ENCODE results near the gene SEZ6L.

The SEZ6L gene

DNA sequence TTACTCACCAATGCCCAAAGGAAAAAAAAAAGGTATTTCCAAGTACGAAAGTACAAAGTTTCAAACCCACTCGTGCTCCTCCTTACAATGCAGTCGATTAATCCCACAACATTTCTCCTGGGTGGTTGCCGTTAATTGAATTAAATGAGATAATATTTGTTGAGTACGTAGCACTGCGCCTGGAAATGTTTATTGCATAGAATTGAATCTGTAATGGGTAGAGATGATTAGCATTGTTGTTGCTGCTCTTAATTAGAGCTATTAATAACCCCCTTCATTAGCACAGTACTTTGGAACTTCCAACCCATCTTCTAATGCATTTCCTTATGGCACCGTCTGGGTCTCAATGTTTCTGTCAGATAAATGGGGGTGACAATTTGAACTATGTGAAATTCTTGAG lies 77.3 kb downstream of the SEZ6L start:
- DNase-seq: no peak

DNA sequence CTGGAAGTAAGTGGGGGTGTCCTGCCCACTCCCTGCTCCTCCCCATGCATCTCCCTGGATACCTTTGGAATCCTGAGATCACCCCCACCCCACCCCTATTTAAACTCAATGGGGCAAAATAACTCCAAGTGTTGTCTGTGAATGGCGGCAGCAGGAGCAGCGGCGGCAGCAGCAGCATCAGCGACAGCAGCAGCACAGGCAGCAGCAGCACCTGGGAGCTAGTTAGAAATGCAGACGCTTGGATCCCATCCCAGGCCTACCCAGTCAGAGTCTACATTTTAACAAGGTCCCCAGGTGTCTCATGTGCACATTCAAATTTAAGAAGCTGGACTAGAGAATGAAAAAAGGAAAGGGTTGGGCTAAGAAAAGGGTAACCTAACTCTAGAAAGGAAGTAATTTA lies 82.6 kb downstream of the SEZ6L start:
- no peak for DNase-seq

DNA sequence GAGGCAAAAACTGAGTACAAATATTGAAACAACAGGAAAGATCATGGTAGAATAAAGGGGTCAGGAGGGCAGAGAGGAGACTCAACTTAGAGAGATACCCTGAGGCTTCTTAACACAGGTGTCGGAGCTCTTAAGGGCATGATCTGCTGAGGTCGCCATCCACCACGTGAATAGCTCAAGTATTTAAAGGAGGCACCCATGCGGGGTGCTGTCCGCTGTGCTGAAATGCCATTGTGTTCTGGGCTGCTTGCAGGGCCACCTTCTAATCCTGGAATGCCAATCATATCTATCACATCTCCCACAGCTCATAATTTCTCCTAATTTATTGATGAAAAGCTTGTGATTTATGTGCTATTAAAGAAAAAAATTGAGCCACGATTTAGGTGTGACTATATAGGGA lies 90.2 kb downstream of the SEZ6L start:
- no peak for DNase-seq

- DNase-seq: no peak
These were observed 94.9 kb downstream of the SEZ6L start for GRCh38 chr22:26264162-26264561.

GRCh38 chr22:26265281-26265680 lies 96.0 kb downstream of the SEZ6L start:
- no peak for DNase-seq

GRCh38 chr22:26265909-26266308 lies 96.6 kb downstream of the SEZ6L start:
- DNase-seq: no peak

DNA sequence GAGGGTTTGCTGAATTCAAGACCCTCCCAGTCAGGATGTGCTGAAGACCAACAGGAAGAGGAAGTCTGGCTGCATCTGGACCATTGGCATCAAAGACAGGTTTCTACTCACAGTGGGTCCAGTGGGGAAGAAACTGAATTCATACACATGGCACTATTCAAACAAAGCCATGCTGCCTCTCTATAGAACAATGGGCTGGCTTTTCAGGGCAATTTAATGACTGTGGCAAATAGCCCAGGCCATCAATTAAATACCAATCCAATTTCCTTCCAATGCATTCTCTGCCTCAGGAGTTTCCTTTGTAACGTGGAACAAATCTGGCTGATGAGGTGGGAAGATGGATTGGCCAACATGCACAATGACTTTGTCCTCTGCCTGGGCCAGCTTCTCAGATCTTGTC lies 98.6 kb downstream of the SEZ6L start:
- DNase-seq: peak; percentile 40

DNA sequence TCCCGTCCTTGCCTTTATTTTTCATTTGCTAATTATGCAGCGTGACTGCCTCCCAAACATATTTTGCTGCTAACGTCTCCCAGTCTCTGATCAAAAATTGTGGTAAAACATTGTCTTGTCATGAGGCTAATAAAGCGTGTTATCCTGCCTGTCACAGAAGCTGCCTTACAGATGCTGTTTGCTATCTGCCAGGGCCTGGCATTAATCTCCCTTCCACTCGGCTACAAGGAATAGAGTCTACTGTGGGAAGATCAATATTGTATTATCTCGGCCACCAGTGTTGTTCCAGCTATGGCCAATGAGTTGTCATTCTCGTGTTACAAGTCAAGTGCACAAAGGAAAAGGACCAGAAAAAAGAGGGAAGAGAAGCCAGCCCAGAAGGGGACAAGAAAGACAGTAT lies 100.3 kb downstream of the SEZ6L start:
- no peak for DNase-seq

GRCh38 chr22:26271427-26271826 lies 102.2 kb downstream of the SEZ6L start:
- no peak for DNase-seq

DNA sequence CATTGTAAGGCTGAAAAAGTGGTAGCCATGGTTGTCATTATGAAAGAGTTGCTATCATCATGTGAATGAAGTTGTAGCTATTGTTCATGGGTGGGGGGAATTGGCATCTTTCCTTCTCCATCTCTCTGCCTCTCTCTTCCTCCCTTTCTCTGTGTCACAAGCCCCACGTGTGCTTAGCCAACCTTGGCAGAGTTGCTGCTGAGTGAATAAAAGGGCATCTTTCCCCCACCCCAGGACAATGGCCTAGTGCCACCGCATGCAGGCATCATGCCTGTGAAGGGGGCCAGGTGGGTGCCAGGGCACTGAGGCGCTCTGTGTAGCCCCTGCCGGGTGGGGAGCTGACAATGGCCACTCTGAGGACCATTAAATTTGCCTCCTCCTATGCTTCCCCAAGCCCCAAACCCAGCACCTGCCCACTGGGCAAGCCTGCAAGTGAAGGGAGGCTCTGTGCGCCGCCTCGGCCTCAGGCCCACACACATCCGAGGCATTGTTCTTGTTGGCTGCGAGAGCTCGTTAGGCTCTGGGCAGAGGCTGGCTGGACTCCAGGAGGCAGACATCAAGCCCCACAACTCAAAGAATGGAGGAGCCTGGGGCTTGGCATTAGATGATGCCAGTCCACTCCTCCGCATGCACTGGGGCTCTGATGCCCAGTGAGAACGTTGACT lies 103.9 kb downstream of the SEZ6L start:
- DNase-seq: no peak

- DNase-seq: no peak
These were observed 107.4 kb downstream of the SEZ6L start for GRCh38 chr22:26276529-26277160.

DNA sequence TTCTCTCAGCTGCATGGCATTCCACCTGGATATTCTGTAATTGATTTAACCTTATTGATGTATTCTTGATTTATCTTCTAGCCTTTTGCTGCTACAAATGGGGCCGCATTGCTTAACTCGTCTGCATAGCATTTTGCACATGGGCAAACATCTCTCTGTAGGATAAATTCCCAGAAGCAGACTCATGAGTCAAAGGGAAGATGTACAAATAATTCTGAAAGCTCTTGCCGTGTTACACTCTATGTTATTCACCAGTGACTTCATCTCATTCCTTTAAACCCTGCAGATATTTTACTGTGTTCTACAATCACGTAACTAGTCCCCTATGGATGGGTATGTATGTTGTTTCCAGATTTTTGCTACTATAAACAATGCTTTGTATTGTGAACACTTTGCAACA lies 112.7 kb downstream of the SEZ6L start:
- no peak for DNase-seq

- DNase-seq: no peak
These were observed 114.1 kb downstream of the SEZ6L start for GRCh38 chr22:26283330-26283729.

GRCh38 chr22:26285632-26286031 lies 116.4 kb downstream of the SEZ6L start:
- DNase-seq: no peak

- DNase-seq: no peak
These were observed 117.0 kb downstream of the SEZ6L start for GRCh38 chr22:26286091-26286820.

- DNase-seq: no peak
These were observed 118.3 kb downstream of the SEZ6L start for GRCh38 chr22:26287382-26288225.

- no peak for DNase-seq
These were observed 120.4 kb downstream of the SEZ6L start for GRCh38 chr22:26289611-26290101.

DNA sequence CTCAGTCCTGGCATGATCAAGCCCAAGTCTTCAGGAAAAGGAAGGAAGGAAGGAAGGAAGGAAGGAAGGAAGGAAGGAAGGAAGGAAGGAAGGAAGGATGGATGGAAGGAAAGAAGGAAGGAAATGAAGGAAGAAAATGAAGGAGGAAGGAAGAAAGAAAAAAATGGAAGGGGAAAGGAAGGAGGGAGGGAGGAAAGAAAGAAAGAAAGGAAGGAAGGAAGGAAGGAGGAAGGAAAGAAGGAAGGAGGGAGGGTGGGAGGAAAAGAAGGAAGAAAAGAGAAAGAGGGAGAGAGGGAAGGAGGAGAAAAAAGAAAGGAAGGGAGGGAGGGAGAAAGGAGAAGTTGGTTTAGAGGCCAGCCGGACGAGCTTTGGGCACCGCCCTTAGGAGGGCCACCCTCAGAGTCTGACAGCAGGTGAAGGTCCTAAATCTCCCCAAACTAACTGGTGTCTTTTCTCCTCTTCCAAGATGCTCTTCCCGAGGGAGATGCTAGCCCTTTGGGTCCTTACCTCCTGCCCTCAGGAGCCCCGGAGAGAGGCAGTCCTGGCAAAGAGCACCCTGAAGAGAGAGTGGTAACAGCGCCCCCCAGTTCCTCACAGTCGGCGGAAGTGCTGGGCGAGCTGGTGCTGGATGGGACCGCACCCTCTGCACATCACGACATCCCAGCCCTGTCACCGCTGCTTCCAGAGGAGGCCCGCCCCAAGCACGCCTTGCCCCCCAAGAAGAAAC lies 122.8 kb downstream of the SEZ6L start:
- no peak for DNase-seq

- DNase-seq: no peak
These were observed 123.4 kb downstream of the SEZ6L start for GRCh38 chr22:26292667-26292995.

- DNase-seq: no peak
These were observed 126.4 kb downstream of the SEZ6L start for GRCh38 chr22:26295563-26296126.

DNA sequence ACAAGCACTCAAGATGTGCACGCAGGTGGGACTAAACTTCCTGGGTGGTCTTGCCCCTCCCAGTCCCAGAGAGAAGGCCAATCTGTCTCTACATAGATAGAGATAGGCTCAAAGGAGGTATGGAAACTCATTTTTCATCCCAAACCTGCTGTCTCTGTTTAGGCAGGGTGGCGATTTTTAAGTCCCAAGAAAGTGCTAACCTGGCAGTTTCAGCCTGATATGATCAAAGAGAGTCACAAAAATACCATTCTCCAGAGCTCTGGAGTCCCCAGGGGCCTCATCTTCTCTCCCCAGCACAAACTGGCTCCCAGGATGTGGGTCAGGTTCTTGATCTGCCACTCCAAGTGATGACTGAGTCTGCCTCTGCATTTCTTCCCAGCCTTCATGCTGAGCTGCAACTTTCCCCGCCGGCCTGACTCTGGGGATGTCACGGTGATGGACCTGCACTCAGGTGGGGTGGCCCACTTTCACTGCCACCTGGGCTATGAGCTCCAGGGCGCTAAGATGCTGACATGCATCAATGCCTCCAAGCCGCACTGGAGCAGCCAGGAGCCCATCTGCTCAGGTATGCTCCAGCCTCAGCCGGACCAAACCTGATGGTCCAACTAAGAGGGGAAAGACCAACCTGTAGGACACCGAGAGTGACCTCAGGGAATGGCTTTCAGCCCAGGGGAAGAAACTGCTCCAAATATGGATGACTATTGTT lies 129.5 kb downstream of the SEZ6L start:
- no peak for DNase-seq

DNA sequence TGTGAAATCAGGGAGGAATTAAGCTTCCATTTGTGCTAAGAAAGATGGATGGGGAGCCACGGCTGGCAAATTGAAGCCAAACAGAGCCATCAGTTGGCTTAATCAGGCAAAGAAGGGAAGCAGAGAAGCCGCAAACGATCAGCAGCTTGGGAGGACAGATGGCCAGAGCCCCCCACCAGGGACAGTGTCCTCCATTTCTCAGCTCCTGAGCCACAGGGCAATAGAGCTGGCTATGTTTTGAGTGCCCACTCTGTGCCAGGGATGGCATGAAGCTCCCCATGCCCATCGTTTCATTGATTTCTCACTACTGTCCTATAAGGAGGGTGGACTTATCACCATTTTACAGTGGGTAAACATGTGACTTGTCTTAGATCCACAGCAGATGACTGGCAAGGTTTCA lies 133.5 kb downstream of the SEZ6L start:
- no peak for DNase-seq
